Stimulated activated naive CD8-positive, alpha-beta T cell treated with anti-CD3 and anti-CD28 coated beads, Interleukin-15, amount 100 ng/mL, for 72 hours (primary cell): ENCODE results near the gene OSBPL10.

Source experiments
- ATAC-seq: fragments of 150-1000 bp; cut with Tn5 transposase; 2 replicates; pipeline ENCODE4 v1.10.0; 2021; ENCODE audit warnings: mild to moderate bottlenecking, moderate library complexity
- DNase-seq, 2 donors: peaks; one replicate each; pipeline ENCODE4 v3.0.0; 2021 to 2022
- H3K27ac Mint-ChIP-seq, 2 donors: one replicate each; pipeline ENCODE4 v1.8.0; 2022; ENCODE audit warnings: mild to moderate bottlenecking in 2 of 2, mixed read lengths in 2 of 2, moderate library complexity in 2 of 2
- H3K27me3 Mint-ChIP-seq: one replicate; pipeline ENCODE4 v1.8.0; 2022; ENCODE audit warnings: mixed read lengths
- H3K4me1 Mint-ChIP-seq: one replicate; pipeline ENCODE4 v1.8.0; 2022; ENCODE audit warnings: mild to moderate bottlenecking, mixed read lengths
- H3K4me3 Mint-ChIP-seq, 2 donors: one replicate each; pipeline ENCODE4 v1.8.0; 2022; ENCODE audit warnings: mild to moderate bottlenecking in 2 of 2, mixed read lengths in 2 of 2, moderate library complexity in 1 of 2
- H3K9me3 Mint-ChIP-seq, 2 donors: one replicate each; pipeline ENCODE4 v1.8.0; 2022; ENCODE audit warnings: mixed read lengths in 2 of 2

The OSBPL10 gene

GRCh38 chr3:31661993-31662670 is 318.9 kb downstream of the OSBPL10 start:
- Mint-ChIP-seq H3K9me3 (peaks cover 15 to 21% of the 10 kb centered on the region in 2 donors), H3K4me1 (no peaks in the 10 kb centered on the region), H3K27ac (peak overlapping the region in 1 of 2 donors; percentile 5), H3K27me3 (no peaks in the 10 kb centered on the region), H3K4me3 (no peak overlapping the region)
- DNase-seq (no peak), ATAC-seq (no peak)

GRCh38 chr3:31661286-31661685 is 319.8 kb downstream of the OSBPL10 start:
- H3K4me1 Mint-ChIP-seq = no peaks in the 10 kb centered on the region

GRCh38 chr3:31659246-31659645 is 321.8 kb downstream of the OSBPL10 start:
- Mint-ChIP-seq H3K9me3 (peaks cover 44% of the 10 kb centered on the region in 2 donors), H3K27me3 (no peaks in the 10 kb centered on the region), H3K4me3 (no peak overlapping the region), H3K27ac (no peak overlapping the region), H3K4me1 (no peaks in the 10 kb centered on the region)
- ATAC-seq = no peak
- DNase-seq = no peak

More at GRCh38 chr3:31661286-31661685, 319.8 kb downstream of the OSBPL10 start:
- DNase-seq (no peak), ATAC-seq (no peak)
- no peaks in the 10 kb centered on the region for H3K27me3 Mint-ChIP-seq
- H3K27ac Mint-ChIP-seq = no peak overlapping the region
- no peak overlapping the region for H3K4me3 Mint-ChIP-seq
- peaks cover 24 to 26% of the 10 kb centered on the region in 2 donors for H3K9me3 Mint-ChIP-seq

- no peak for ATAC-seq
- H3K4me1 Mint-ChIP-seq = no peaks in the 10 kb centered on the region
- H3K27ac Mint-ChIP-seq = peak overlapping the region in 1 of 2 donors; percentile 29
- H3K9me3 Mint-ChIP-seq = peaks cover 78 to 86% of the 10 kb centered on the region in 2 donors
- H3K27me3 Mint-ChIP-seq = no peaks in the 10 kb centered on the region
- DNase-seq = no peak
- no peak overlapping the region for H3K4me3 Mint-ChIP-seq
Observed at GRCh38 chr3:31654998-31655397, 326.1 kb downstream of the OSBPL10 start.

GRCh38 chr3:31653464-31653863 is 327.6 kb downstream of the OSBPL10 start:
- peaks cover 84 to 99% of the 10 kb centered on the region in 2 donors for H3K9me3 Mint-ChIP-seq
- H3K4me1 Mint-ChIP-seq = no peaks in the 10 kb centered on the region
- no peaks in the 10 kb centered on the region for H3K27me3 Mint-ChIP-seq
- DNase-seq = no peak
- no peak overlapping the region for H3K4me3 Mint-ChIP-seq
- H3K27ac Mint-ChIP-seq = no peak overlapping the region
- ATAC-seq = no peak

- H3K27me3 Mint-ChIP-seq = no peaks in the 10 kb centered on the region
- H3K4me3 Mint-ChIP-seq = no peak overlapping the region
- no peak overlapping the region for H3K27ac Mint-ChIP-seq
- H3K4me1 Mint-ChIP-seq = no peaks in the 10 kb centered on the region
- peaks cover 80 to 99% of the 10 kb centered on the region in 2 donors for H3K9me3 Mint-ChIP-seq
- ATAC-seq = no peak
- no peak for DNase-seq
Observed at GRCh38 chr3:31652296-31652695, 328.8 kb downstream of the OSBPL10 start.

- no peak for ATAC-seq
- no peak overlapping the region for H3K4me3 Mint-ChIP-seq
- DNase-seq = no peak
- H3K27ac Mint-ChIP-seq = no peak overlapping the region
- H3K4me1 Mint-ChIP-seq = no peaks in the 10 kb centered on the region
- H3K27me3 Mint-ChIP-seq = no peaks in the 10 kb centered on the region
- H3K9me3 Mint-ChIP-seq = peaks cover 53 to 67% of the 10 kb centered on the region in 2 donors
Observed at GRCh38 chr3:31648286-31648968, 332.6 kb downstream of the OSBPL10 start.

- Mint-ChIP-seq H3K27me3 (no peaks in the 10 kb centered on the region), H3K4me3 (no peak overlapping the region), H3K4me1 (no peaks in the 10 kb centered on the region), H3K9me3 (peaks cover 28 to 36% of the 10 kb centered on the region in 2 donors), H3K27ac (no peak overlapping the region)
- ATAC-seq = no peak
- no peak for DNase-seq
Observed at GRCh38 chr3:31645256-31645655, 335.8 kb downstream of the OSBPL10 start.

GRCh38 chr3:31639828-31640227 is 341.2 kb downstream of the OSBPL10 start:
- Mint-ChIP-seq H3K4me3 (no peak overlapping the region), H3K4me1 (peaks cover 29% of the 10 kb centered on the region), H3K9me3 (no peaks in the 10 kb centered on the region), H3K27me3 (no peaks in the 10 kb centered on the region), H3K27ac (no peak overlapping the region)
- no peak for DNase-seq
- no peak for ATAC-seq

GRCh38 chr3:31636694-31637442 is 344.2 kb downstream of the OSBPL10 start:
- DNase-seq (no peak), ATAC-seq (peak; percentile 50)
- H3K4me1 Mint-ChIP-seq = peaks cover 38% of the 10 kb centered on the region
- no peaks in the 10 kb centered on the region for H3K9me3 Mint-ChIP-seq
- H3K27ac Mint-ChIP-seq = peak overlapping the region; percentile 15 to 63
- H3K27me3 Mint-ChIP-seq = no peaks in the 10 kb centered on the region
- H3K4me3 Mint-ChIP-seq = peak overlapping the region in 1 of 2 donors; percentile 46

GRCh38 chr3:31636049-31636448 is 345.0 kb downstream of the OSBPL10 start:
- peaks cover 38% of the 10 kb centered on the region for H3K4me1 Mint-ChIP-seq
- no peak for DNase-seq
- peak overlapping the region in 1 of 2 donors; percentile 59 for H3K27ac Mint-ChIP-seq
- no peaks in the 10 kb centered on the region for H3K9me3 Mint-ChIP-seq
- no peaks in the 10 kb centered on the region for H3K27me3 Mint-ChIP-seq
- peak overlapping the region in 1 of 2 donors; percentile 5 for H3K4me3 Mint-ChIP-seq
- ATAC-seq = no peak

- peak; percentile 94 for ATAC-seq
- peak overlapping the region; percentile 2 to 5 for H3K4me3 Mint-ChIP-seq
Observed at GRCh38 chr3:31635545-31635944, 345.5 kb downstream of the OSBPL10 start.

GRCh38 chr3:31634476-31634875 is 346.6 kb downstream of the OSBPL10 start:
- no peaks in the 10 kb centered on the region for H3K9me3 Mint-ChIP-seq
- DNase-seq (no peak), ATAC-seq (no peak)
- no peak overlapping the region for H3K4me3 Mint-ChIP-seq
- H3K4me1 Mint-ChIP-seq = peaks cover 38% of the 10 kb centered on the region
- H3K27me3 Mint-ChIP-seq = no peaks in the 10 kb centered on the region
- H3K27ac Mint-ChIP-seq = peak overlapping the region in 1 of 2 donors; percentile 84

More at GRCh38 chr3:31635545-31635944, 345.5 kb downstream of the OSBPL10 start:
- H3K9me3 Mint-ChIP-seq = no peaks in the 10 kb centered on the region
- no peaks in the 10 kb centered on the region for H3K27me3 Mint-ChIP-seq
- no peak for DNase-seq
- H3K4me1 Mint-ChIP-seq = peaks cover 38% of the 10 kb centered on the region
- H3K27ac Mint-ChIP-seq = peak overlapping the region; percentile 59 to 80

GRCh38 chr3:31629054-31629453 is 352.0 kb downstream of the OSBPL10 start:
- H3K4me3 Mint-ChIP-seq = no peak overlapping the region
- H3K4me1 Mint-ChIP-seq = peaks cover 23% of the 10 kb centered on the region
- H3K27ac Mint-ChIP-seq = no peak overlapping the region
- H3K9me3 Mint-ChIP-seq = no peaks in the 10 kb centered on the region
- no peak for DNase-seq
- no peak for ATAC-seq
- H3K27me3 Mint-ChIP-seq = no peaks in the 10 kb centered on the region

GRCh38 chr3:31625358-31625757 is 355.7 kb downstream of the OSBPL10 start:
- Mint-ChIP-seq H3K4me3 (no peak overlapping the region), H3K27ac (peak overlapping the region in 1 of 2 donors; percentile 76), H3K27me3 (no peaks in the 10 kb centered on the region), H3K9me3 (no peaks in the 10 kb centered on the region), H3K4me1 (peaks cover 40% of the 10 kb centered on the region)
- no peak for DNase-seq
- no peak for ATAC-seq
